HL-60 (cell line): Measurements from ENCODE around the gene AGBL4.

ENCODE experiments used
- DNase-seq, 2 experiments: peaks; one replicate each; pipeline ENCODE4 v3.0.0-alpha.2; 2010 to 2020; ENCODE audit warnings: low read depth in 1 of 2, low spot score in 1 of 2
- H3K27ac ChIP-seq: fragments of 250-450 bp; sonication (Bioruptor Pico); replicated peaks from 2 replicates; pipeline ENCODE4 v1.5.1; 2020; ENCODE audit warnings: mild to moderate bottlenecking, moderate library complexity
- H3K27me3 ChIP-seq: fragments of 250-450 bp; sonication (Bioruptor Pico); 2 replicates; pipeline ENCODE4 v1.5.1; 2021; ENCODE audit warnings: mild to moderate bottlenecking, moderate library complexity; ENCODE audit not compliant: insufficient read depth, poor library complexity, severe bottlenecking
- H3K4me3 ChIP-seq: replicated peaks from 2 replicates; pipeline ENCODE4 v1.5.1; 2011; ENCODE audit warnings: mild to moderate bottlenecking, control low read depth, low read length; ENCODE audit not compliant: insufficient read depth
- CTCF ChIP-seq: IDR thresholded peaks from one replicate; pipeline ENCODE4 v1.5.1; 2011; ENCODE audit warnings: low read length, control low read depth, inconsistent platforms; ENCODE audit not compliant: insufficient read depth
- GABPA ChIP-seq: IDR thresholded peaks from 2 replicates; pipeline ENCODE4 v1.6.1; 2012; ENCODE audit warnings: low read depth
- POLR2AphosphoS5 ChIP-seq: IDR thresholded peaks from 2 replicates; pipeline ENCODE4 v1.6.1; 2012; ENCODE audit warnings: low read depth
- REST ChIP-seq: IDR thresholded peaks from 2 replicates; pipeline ENCODE4 v1.6.1; 2012; ENCODE audit warnings: low read depth; ENCODE audit not compliant: insufficient replicate concordance
- SPI1 ChIP-seq: IDR thresholded peaks from 2 replicates; pipeline ENCODE4 v1.6.1; 2012; ENCODE audit warnings: low read depth, mild to moderate bottlenecking, borderline replicate concordance

AGBL4 gene

GRCh38 chr1:48940962-48941732 lies 1082.6 kb downstream of the AGBL4 start:
- H3K4me3 ChIP-seq = no peak overlapping the region
- H3K27ac ChIP-seq = no peak overlapping the region
- no peaks in the 10 kb centered on the region for H3K27me3 ChIP-seq
- DNase-seq = no peak
- no peak for TF ChIP-seq CTCF
- TF ChIP-seq GABPA = no peak

- H3K27ac ChIP-seq = no peak overlapping the region
Observed at GRCh38 chr1:48940354-48940753, 1083.4 kb downstream of the AGBL4 start.

GRCh38 chr1:48939828-48940227 lies 1083.9 kb downstream of the AGBL4 start:
- Histone ChIP-seq H3K4me3 (no peak overlapping the region), H3K27me3 (no peaks in the 10 kb centered on the region), H3K27ac (no peak overlapping the region)
- no peak for TF ChIP-seq REST
- no peak for TF ChIP-seq GABPA
- TF ChIP-seq POLR2AphosphoS5 = no peak
- no peak for TF ChIP-seq CTCF
- TF ChIP-seq SPI1 = no peak
- DNase-seq = no peak

More at GRCh38 chr1:48940354-48940753, 1083.4 kb downstream of the AGBL4 start:
- no peak for DNase-seq
- Histone ChIP-seq H3K27me3 (no peaks in the 10 kb centered on the region), H3K4me3 (no peak overlapping the region)
- TF ChIP-seq REST (no peak), SPI1 (no peak), GABPA (no peak), POLR2AphosphoS5 (no peak), CTCF (no peak)

- TF ChIP-seq SPI1 (no peak), CTCF (no peak), POLR2AphosphoS5 (no peak), GABPA (no peak), REST (no peak)
- no peak overlapping the region for H3K4me3 ChIP-seq
- H3K27me3 ChIP-seq = no peaks in the 10 kb centered on the region
- H3K27ac ChIP-seq = no peak overlapping the region
- DNase-seq = no peak
Observed at GRCh38 chr1:48939042-48939441, 1084.7 kb downstream of the AGBL4 start.
